ENCODE results near the gene ITGA1.

- TF ChIP-seq CTCF (conservative IDR thresholded peaks at IDR 0.05 in 1 of 2, IDR thresholded peaks at IDR 0.05 in 1 of 2; ENCODE audit: low read depth in 1 of 2, low read length in 2 of 2): no peak
- no peak for TF ChIP-seq EZH2 (IDR thresholded peaks at IDR 0.05; ENCODE audit: low read length, missing control alignments)
These were observed 150.5 kb downstream of the ITGA1 start for GRCh38 chr5:52938226-52938625.
